M059J (cell line): ENCODE data around the gene GMEB1. TPM values are rescaled to one million over a fixed set of nuclear protein-coding genes. Genes with fewer than 3 reads are reported as not detected.
"Not testable (repeated sequence)": the region's sequence is repeated elsewhere in the genome, so short reads cannot be mapped to it uniquely, and the experiment has no call there.

Source experiments
- DNase-seq: peaks from one replicate; pipeline ENCODE4 v3.0.0-alpha.2; 2012; ENCODE audit warnings: low read depth
- total RNA-seq: library from RNA; depleted of rRNA; stranded (reverse); fragments of >200 nt; shearing (Covaris generic); gene quantifications from 2 replicates; pipeline ENCODE4 v1.2.3, GENCODE V29; 2014

The GMEB1 gene
- total RNA-seq, 1 experiment from 2014 or later, result 8.1 TPM

- DNase-seq, result not testable (repeated sequence)
Measured at GRCh38 chr1:28672971-28673370, 4.4 kb downstream of the GMEB1 start.

GRCh38 chr1:28675924-28676257 is 7.3 kb downstream of the GMEB1 start:
- no peak for DNase-seq

GRCh38 chr1:28680151-28680550 is 11.6 kb downstream of the GMEB1 start:
- DNase-seq, result no peak

DNA sequence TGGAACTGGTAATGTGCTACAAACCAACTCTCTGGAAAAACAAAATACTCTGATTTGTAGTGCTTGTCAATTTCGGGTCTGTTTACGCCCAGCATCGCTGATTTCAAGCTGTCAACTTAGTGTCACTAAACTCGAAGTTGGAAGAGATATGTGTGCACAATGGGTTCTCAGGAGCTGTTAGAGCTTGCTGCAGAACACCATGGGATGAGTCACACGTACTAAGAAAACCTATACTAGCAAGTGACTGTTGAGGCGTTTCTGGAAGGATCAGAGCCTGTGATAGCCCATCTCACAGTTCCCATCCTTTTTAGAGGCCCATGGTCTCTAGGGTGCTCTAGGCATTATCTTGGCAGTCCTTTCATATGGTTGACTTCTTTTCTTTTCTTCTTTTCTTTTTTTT is 14.3 kb downstream of the GMEB1 start:
- DNase-seq, result peak; percentile 20

GRCh38 chr1:28684937-28685336 is 16.4 kb downstream of the GMEB1 start:
- DNase-seq, result no peak

DNA sequence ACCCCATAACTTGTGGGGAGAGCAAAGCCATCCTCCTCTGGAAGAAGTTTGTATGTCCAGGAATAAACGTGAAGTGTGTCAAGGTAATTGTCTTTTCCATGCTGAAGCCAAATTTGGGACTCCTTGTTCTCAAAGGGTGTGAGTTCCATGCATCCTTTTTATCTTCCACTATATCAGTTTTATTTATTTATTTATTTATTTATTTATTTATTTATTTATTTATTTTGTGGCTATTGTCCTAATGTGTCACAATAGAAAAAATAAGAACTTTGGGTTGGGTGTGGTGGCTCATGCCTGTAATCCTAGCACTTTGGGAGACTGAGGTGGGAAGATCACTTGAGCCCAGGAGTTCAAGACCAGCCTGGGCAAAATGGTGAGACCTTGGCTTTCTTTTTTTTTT is 23.0 kb downstream of the GMEB1 start:
- not testable (repeated sequence) for DNase-seq

DNA sequence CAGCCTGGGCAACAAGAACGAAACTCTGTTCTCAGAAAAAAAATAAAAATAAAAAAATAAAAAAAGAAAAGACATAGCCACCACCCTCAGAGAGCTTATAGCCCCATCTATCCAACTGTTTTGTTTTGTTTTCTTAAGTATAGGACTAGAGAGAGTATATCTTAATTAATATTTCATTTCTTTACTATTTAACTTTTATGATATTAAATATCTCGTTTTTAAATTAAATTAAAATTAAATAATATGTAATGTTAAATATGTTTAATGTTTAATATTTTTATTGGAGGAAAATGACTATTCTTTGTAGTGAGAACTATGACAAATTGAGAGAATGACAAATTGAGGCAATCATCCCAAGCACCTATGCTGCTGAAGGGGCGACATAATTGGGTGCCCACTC is 35.0 kb downstream of the GMEB1 start:
- DNase-seq, result no peak

DNA sequence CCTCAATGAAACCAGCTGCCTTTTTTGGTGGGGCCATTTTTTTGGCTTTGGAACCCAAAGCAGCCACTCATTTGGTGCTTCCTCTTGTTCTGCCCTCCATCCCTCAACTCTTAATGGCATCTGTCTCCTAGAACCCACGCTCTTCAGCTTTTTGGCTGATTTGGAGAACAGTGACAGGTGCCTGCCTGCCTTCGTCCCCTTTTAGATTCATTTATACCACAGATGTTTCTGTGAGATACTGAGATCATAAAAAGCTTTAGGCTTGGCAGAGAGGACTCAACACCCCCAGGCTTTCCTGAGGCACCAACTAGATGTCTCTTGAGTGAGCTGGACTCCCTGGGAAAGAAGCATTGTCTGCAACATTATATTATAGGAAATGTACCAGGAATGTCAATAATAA is 47.8 kb downstream of the GMEB1 start:
- no peak for DNase-seq

- DNase-seq, result no peak
Measured at GRCh38 chr1:28718166-28718565, 49.6 kb downstream of the GMEB1 start.

- DNase-seq, result peak; percentile 56
Measured at GRCh38 chr1:28718586-28719331, 50.2 kb downstream of the GMEB1 start.

- DNase-seq, result no peak
Measured at GRCh38 chr1:28719332-28719619, 50.7 kb downstream of the GMEB1 start.

DNA sequence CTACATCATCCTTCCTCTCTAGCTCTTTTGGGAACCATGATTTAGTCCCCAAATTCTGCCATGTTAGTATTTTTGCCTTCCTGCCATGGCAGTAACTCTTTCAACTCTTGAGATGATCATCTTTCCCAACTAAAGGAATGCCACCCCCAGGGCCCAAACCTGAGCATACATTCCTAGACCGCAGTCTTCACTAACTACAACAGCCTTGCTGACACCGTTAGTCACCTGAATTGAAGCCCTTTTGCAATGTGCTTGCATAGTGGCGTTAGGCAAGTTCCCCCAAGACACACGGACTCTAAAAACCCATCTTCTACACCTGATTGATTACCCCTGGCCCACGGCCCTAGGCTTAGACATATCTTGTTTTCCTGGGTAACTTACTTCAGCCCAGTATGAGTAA is 51.8 kb downstream of the GMEB1 start:
- DNase-seq, result no peak

DNA sequence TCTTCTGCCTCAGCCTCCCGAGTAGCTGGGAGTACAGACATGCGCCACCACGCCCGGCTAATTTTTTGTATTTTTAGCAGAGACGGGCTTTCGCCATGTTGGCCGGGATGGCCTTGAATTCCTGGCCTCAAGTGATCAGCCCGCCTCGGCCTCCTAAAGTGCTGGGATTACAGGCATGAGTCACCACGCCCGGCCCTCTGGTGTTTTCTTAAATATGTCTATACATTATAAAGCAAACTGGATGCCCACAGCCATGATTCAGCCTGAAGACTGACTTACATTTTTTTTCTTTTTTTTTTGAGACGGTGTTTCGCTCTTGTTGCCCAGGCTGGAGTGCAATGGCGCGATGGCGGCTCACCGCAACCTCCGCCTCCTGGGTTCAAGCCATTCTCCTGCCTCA is 53.3 kb downstream of the GMEB1 start:
- not testable (repeated sequence) for DNase-seq

- DNase-seq, result not testable (repeated sequence)
Measured at GRCh38 chr1:28725365-28725764, 56.8 kb downstream of the GMEB1 start.

GRCh38 chr1:28735961-28736449 is 67.4 kb downstream of the GMEB1 start:
- no peak for DNase-seq

GRCh38 chr1:28736450-28737306 is 68.1 kb downstream of the GMEB1 start, which contains the start of gene YTHDF2:
YTHDF2 (plus strand) TSS chr1:28736940; CDS start chr1:28737121, 181 bp downstream.
- DNase-seq, result peak; percentile 95

DNA sequence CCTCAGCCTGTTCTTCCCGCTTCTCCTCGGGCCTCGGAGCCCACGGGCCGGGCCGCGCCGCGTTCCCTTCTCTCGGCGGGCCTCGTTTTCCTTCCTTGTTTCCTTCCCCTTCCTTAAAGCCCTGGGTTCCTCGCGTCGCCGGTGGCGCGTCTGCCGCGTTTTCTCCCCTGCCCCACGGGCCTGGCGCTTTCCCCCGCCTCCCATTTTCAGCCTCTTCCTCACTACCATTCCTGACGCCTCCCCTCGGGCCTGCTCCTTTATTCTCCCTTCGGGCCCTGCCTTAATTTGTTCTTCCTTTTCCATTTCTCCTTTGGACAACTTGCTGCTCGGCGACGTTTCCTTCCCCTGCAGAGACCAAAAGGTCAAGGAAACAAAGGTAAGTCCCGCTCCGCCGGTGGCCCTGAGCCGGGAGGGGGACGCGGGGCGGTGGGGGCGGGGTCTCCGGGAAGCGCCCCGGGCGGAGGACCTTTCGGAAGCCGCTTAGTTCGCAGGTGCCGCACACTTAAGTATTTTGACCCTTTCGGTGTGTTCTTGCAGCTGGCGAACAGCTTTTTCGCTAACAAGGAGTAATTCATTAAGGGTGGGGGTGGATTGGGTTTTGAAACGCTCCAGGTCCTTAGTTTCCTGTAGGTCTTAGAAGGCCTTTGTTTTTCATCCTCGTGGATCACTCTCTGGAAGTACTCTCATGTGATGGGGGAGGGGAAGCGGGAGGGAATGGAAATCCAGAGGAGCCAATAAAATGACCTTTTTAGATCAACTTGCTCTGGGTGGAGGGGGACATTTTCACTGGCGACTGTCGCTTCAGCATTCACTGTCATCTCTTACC is 68.9 kb downstream of the GMEB1 start:
- DNase-seq, result peak; percentile 52

DNA sequence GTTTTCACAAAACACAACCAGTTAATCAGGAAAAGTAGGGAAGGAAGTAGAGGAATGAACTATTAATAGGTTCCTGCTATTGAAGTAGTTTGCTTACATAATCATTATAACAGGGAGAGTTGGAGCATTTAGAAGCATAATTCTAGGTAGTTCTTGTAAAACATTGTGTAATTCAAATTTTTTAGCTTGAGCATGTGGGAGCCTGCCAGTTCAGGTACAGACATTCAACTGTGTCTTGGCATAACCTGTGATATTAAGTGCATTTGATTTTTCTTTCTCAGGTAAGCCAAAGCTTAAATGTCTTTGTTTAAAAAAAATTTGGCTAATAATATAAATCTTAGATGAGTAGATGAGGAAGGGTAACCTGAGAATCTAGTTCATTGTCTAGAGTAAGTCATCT is 71.5 kb downstream of the GMEB1 start:
- no peak for DNase-seq

- no peak for DNase-seq
Measured at GRCh38 chr1:28744184-28744583, 75.6 kb downstream of the GMEB1 start.

DNA sequence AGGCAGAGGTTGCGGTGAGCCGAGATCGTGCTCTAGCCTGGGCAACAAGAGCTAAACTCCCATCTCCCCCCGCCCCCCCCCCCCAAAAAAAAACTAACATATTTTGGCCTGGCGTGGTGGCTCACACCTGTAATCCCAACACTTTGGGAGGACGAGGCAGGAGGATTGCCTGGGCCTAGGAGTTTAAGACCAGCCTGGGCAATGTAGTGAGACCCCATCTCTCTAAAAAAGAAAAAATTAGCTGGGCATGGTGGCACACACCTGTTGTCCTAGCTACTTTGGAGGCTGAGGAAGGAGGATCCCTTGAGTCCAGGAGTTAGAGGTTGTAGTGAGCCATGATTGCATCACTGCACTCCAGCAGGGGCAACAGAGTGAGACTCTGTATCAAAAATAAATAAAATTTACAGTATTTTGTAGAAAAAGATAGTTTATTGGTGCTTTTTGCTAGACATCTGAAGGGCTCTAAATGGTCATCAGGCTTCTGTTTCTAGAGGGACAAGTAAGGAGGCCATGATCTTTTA is 77.1 kb downstream of the GMEB1 start:
- no peak for DNase-seq

- no peak for DNase-seq
Measured at GRCh38 chr1:28750330-28750729, 81.7 kb downstream of the GMEB1 start.

DNA sequence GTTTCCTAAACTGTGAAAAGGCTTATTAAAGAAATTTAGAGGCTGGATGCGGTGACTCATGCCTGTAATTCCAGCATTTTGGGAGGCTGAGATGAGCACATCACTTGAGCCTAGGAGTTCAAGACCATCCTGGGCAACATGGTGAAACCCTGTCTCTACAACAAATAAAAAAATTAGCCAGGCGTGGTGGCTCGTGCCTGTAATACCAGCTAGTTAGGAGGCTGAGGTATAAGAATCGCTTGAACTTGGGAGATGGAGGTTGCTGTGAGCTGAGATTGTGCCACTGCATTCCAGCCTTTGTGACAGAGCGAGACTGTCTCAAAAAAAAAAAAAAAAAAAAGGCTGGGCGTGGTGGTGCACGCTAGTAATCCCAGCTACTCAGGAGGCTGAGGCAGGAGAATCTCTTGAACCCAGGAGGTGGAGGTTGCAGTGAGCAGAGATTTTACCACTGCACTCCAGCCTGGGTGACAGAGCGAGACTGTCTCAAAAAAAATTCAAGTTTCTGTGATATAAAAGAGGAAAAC is 82.2 kb downstream of the GMEB1 start:
- DNase-seq, result peak; percentile 39
